ENCODE results near the gene RAPGEF2.

The RAPGEF2 gene

DNA sequence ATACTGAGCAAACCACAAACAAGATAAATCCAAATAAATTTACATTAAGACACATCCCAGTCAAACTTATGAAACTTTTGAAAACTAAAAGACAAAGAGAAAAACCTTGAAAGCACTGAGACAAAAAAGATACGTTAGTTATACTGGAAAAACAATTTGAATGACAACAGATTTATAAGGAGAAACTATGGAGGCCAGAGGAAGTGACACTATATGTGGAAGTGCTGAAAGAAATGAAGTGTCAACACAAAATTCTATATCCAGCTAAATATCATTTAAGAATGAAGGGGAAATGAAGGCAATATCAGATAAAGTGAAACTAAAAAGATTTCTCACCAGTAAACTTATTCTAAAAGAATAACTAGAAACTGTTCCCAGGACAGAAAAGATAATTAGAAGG is 283.7 kb downstream of the RAPGEF2 start:
- Histone ChIP-seq H2BK5ac (ENCODE audit: low read depth, low read length, poor library complexity, severe bottlenecking) (no peak overlapping the region), H3K4ac (ENCODE audit: low read depth in 1 of 2, low read length in 2 of 2) (no peak overlapping the region), H3K4me2 (ENCODE audit: low read length, poor library complexity, severe bottlenecking) (no peak overlapping the region), H3K23ac (ENCODE audit: low read length in 2 of 2) (no peak overlapping the region), H2AFZ (ENCODE audit: low read depth, low read length) (no peak overlapping the region), H3K18ac (ENCODE audit: low read depth in 1 of 2, low read length in 2 of 2) (no peak overlapping the region), H4K8ac (ENCODE audit: low read length) (no peak overlapping the region), H3K9ac (ENCODE audit: low read length) (no peak overlapping the region), H3K27ac (ENCODE audit: low read length, poor library complexity, severe bottlenecking) (no peak overlapping the region), H3K4me3 (ENCODE audit: insufficient read depth in 1 of 2, low read depth in 1 of 2, low read length in 2 of 2) (no peak overlapping the region), H2BK15ac (ENCODE audit: low read depth, poor library complexity, severe bottlenecking) (no peak overlapping the region), H3K36me3 (ENCODE audit: control insufficient read depth in 1 of 2, insufficient read depth in 2 of 2, low read depth in 1 of 2, low read length in 2 of 2) (peaks cover 0 to 3% of the 10 kb centered on the region in 2 experiments), H3K14ac (ENCODE audit: low read length in 2 of 2) (no peak overlapping the region), H2AK5ac (ENCODE audit: low read length, severe bottlenecking) (no peak overlapping the region), H2BK120ac (ENCODE audit: low read depth, low read length) (no peak overlapping the region), H3K9me3 (ENCODE audit: control insufficient read depth, low read length) (peaks cover 17% of the 10 kb centered on the region), H3K79me1 (replicated peaks; ENCODE audit: low read length, poor library complexity, severe bottlenecking) (no peaks in the 10 kb centered on the region), H3K27me3 (ENCODE audit: control insufficient read depth in 1 of 2, insufficient read depth in 1 of 2, low read length in 2 of 2) (no peaks in the 10 kb centered on the region), H3K4me1 (ENCODE audit: control insufficient read depth, insufficient read depth, low read depth, low read length) (peaks cover 2% of the 10 kb centered on the region), H4K91ac (ENCODE audit: low read length) (no peak overlapping the region), H2BK12ac (ENCODE audit: low read length in 2 of 2) (no peak overlapping the region)
- 100% methylated on average over 1 of the region's 1 CpG for WGBS
- DNase-seq = no peak

- peaks cover 0 to 3% of the 10 kb centered on the region in 2 experiments for H3K36me3 ChIP-seq (ENCODE audit: control insufficient read depth in 1 of 2, insufficient read depth in 2 of 2, low read depth in 1 of 2, low read length in 2 of 2)
- no peak overlapping the region for H3K14ac ChIP-seq (ENCODE audit: low read length in 2 of 2)
- peak overlapping the region; percentile 46 to 83 for H3K18ac ChIP-seq (ENCODE audit: low read depth in 1 of 2, low read length in 2 of 2)
- H3K27ac ChIP-seq (ENCODE audit: low read length, poor library complexity, severe bottlenecking) = no peak overlapping the region
- H3K27me3 ChIP-seq (ENCODE audit: control insufficient read depth in 1 of 2, insufficient read depth in 1 of 2, low read length in 2 of 2) = no peaks in the 10 kb centered on the region
- no peak overlapping the region for H3K23ac ChIP-seq (ENCODE audit: low read length in 2 of 2)
- H2BK15ac ChIP-seq (ENCODE audit: low read depth, poor library complexity, severe bottlenecking) = peak overlapping the region; percentile 89
- peak overlapping the region; percentile 72 for H4K8ac ChIP-seq (ENCODE audit: low read length)
- peak overlapping the region; percentile 83 for H4K91ac ChIP-seq (ENCODE audit: low read length)
- no peak overlapping the region for H3K4ac ChIP-seq (ENCODE audit: low read depth in 1 of 2, low read length in 2 of 2)
- no peak overlapping the region for H3K9ac ChIP-seq (ENCODE audit: low read length)
- 96% methylated on average over 19 of the region's 23 CpGs for WGBS
- H3K4me2 ChIP-seq (ENCODE audit: low read length, poor library complexity, severe bottlenecking) = no peak overlapping the region
- no peak overlapping the region for H3K4me3 ChIP-seq (ENCODE audit: insufficient read depth in 1 of 2, low read depth in 1 of 2, low read length in 2 of 2)
- H2BK120ac ChIP-seq (ENCODE audit: low read depth, low read length) = peak overlapping the region; percentile 89
- peaks cover 17% of the 10 kb centered on the region for H3K9me3 ChIP-seq (ENCODE audit: control insufficient read depth, low read length)
- H2BK12ac ChIP-seq (ENCODE audit: low read length in 2 of 2) = peak overlapping the region; percentile 73 to 97
- H3K79me1 ChIP-seq (replicated peaks; ENCODE audit: low read length, poor library complexity, severe bottlenecking) = no peaks in the 10 kb centered on the region
- DNase-seq = no peak
- H3K4me1 ChIP-seq (ENCODE audit: control insufficient read depth, insufficient read depth, low read depth, low read length) = peaks cover 2% of the 10 kb centered on the region
- peak overlapping the region; percentile 27 for H2AK5ac ChIP-seq (ENCODE audit: low read length, severe bottlenecking)
- peak overlapping the region; percentile 14 for H2BK5ac ChIP-seq (ENCODE audit: low read depth, low read length, poor library complexity, severe bottlenecking)
- no peak overlapping the region for H2AFZ ChIP-seq (ENCODE audit: low read depth, low read length)
Measured at GRCh38 chr4:159389756-159390155, 286.9 kb downstream of the RAPGEF2 start.

DNA sequence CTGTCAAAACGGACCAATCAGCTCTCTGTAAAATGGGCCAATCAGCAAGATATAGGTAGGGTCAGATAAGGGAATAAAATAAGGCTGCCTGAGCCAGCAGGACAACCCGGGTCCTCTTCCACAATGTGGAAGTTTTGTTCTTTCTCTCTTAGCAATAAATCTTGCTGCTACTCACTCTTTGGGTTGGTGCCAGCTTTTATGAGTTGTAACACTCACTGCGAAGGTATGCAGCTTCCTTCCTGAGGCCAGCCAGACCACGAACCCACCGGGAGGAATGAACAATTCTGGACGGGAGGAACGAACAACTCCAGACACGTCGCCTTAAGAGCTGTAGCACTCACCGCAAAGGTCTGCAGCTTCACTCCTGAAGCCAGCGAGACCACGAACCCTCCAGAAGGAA is 287.8 kb downstream of the RAPGEF2 start:
- peak; percentile 97 for DNase-seq
- Histone ChIP-seq H4K8ac (ENCODE audit: low read length) (no peak overlapping the region), H3K36me3 (ENCODE audit: control insufficient read depth in 1 of 2, insufficient read depth in 2 of 2, low read depth in 1 of 2, low read length in 2 of 2) (peaks cover 0 to 3% of the 10 kb centered on the region in 2 experiments), H2BK5ac (ENCODE audit: low read depth, low read length, poor library complexity, severe bottlenecking) (no peak overlapping the region), H3K27me3 (ENCODE audit: control insufficient read depth in 1 of 2, insufficient read depth in 1 of 2, low read length in 2 of 2) (no peaks in the 10 kb centered on the region), H3K27ac (ENCODE audit: low read length, poor library complexity, severe bottlenecking) (peak overlapping the region; percentile 91), H3K9me3 (ENCODE audit: control insufficient read depth, low read length) (peaks cover 17% of the 10 kb centered on the region), H3K18ac (ENCODE audit: low read depth in 1 of 2, low read length in 2 of 2) (peak overlapping the region in 1 of 2 experiments; percentile 40), H3K9ac (ENCODE audit: low read length) (no peak overlapping the region), H2BK120ac (ENCODE audit: low read depth, low read length) (no peak overlapping the region), H3K79me1 (replicated peaks; ENCODE audit: low read length, poor library complexity, severe bottlenecking) (no peaks in the 10 kb centered on the region), H3K4me1 (ENCODE audit: control insufficient read depth, insufficient read depth, low read depth, low read length) (peaks cover 2% of the 10 kb centered on the region), H3K23ac (ENCODE audit: low read length in 2 of 2) (no peak overlapping the region), H3K4ac (ENCODE audit: low read depth in 1 of 2, low read length in 2 of 2) (no peak overlapping the region), H3K4me2 (ENCODE audit: low read length, poor library complexity, severe bottlenecking) (no peak overlapping the region), H2AK5ac (ENCODE audit: low read length, severe bottlenecking) (no peak overlapping the region), H2BK12ac (ENCODE audit: low read length in 2 of 2) (peak overlapping the region in 1 of 2 experiments; percentile 10), H3K4me3 (ENCODE audit: insufficient read depth in 1 of 2, low read depth in 1 of 2, low read length in 2 of 2) (no peak overlapping the region), H4K91ac (ENCODE audit: low read length) (no peak overlapping the region), H3K14ac (ENCODE audit: low read length in 2 of 2) (no peak overlapping the region), H2BK15ac (ENCODE audit: low read depth, poor library complexity, severe bottlenecking) (no peak overlapping the region), H2AFZ (ENCODE audit: low read depth, low read length) (no peak overlapping the region)
- WGBS = 2% methylated on average over 11 of the region's 12 CpGs

DNA sequence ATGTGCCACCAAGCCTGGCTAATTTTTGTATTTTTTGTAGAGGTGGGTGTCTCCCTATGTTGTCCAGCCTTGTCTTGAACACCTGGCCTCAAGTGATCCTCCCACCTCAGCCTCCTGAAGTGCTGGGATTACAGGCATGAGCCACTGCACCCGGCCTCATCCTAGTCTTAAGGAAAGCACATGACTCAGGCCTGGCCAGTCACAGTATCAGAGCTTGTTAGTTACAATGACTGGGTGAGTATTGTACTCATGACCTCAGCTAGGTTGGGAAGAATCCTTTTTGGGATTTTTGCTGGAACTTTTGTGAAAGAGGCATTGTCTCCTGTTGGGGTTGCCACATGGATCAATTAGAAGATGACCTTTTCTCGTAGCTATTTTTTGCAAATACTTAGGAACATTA is 292.8 kb downstream of the RAPGEF2 start:
- peak overlapping the region; percentile 75 for H4K8ac ChIP-seq (ENCODE audit: low read length)
- H3K4me3 ChIP-seq (ENCODE audit: insufficient read depth in 1 of 2, low read depth in 1 of 2, low read length in 2 of 2) = no peak overlapping the region
- H3K4me2 ChIP-seq (ENCODE audit: low read length, poor library complexity, severe bottlenecking) = no peak overlapping the region
- H2BK5ac ChIP-seq (ENCODE audit: low read depth, low read length, poor library complexity, severe bottlenecking) = no peak overlapping the region
- no peaks in the 10 kb centered on the region for H3K9me3 ChIP-seq (ENCODE audit: control insufficient read depth, low read length)
- no peak overlapping the region for H3K4ac ChIP-seq (ENCODE audit: low read depth in 1 of 2, low read length in 2 of 2)
- DNase-seq = peak; percentile 13
- WGBS = 83% methylated on average over 2 of the region's 2 CpGs
- no peak overlapping the region for H3K23ac ChIP-seq (ENCODE audit: low read length in 2 of 2)
- no peak overlapping the region for H2BK120ac ChIP-seq (ENCODE audit: low read depth, low read length)
- peaks cover 2% of the 10 kb centered on the region for H3K4me1 ChIP-seq (ENCODE audit: control insufficient read depth, insufficient read depth, low read depth, low read length)
- no peak overlapping the region for H2AFZ ChIP-seq (ENCODE audit: low read depth, low read length)
- no peak overlapping the region for H2AK5ac ChIP-seq (ENCODE audit: low read length, severe bottlenecking)
- H3K79me1 ChIP-seq (replicated peaks; ENCODE audit: low read length, poor library complexity, severe bottlenecking) = no peaks in the 10 kb centered on the region
- no peak overlapping the region for H4K91ac ChIP-seq (ENCODE audit: low read length)
- H3K9ac ChIP-seq (ENCODE audit: low read length) = no peak overlapping the region
- no peaks in the 10 kb centered on the region for H3K36me3 ChIP-seq (ENCODE audit: control insufficient read depth in 1 of 2, insufficient read depth in 2 of 2, low read depth in 1 of 2, low read length in 2 of 2)
- H3K27me3 ChIP-seq (ENCODE audit: control insufficient read depth in 1 of 2, insufficient read depth in 1 of 2, low read length in 2 of 2) = no peaks in the 10 kb centered on the region
- peak overlapping the region in 1 of 2 experiments; percentile 78 for H2BK12ac ChIP-seq (ENCODE audit: low read length in 2 of 2)
- no peak overlapping the region for H3K27ac ChIP-seq (ENCODE audit: low read length, poor library complexity, severe bottlenecking)
- no peak overlapping the region for H3K14ac ChIP-seq (ENCODE audit: low read length in 2 of 2)
- no peak overlapping the region for H2BK15ac ChIP-seq (ENCODE audit: low read depth, poor library complexity, severe bottlenecking)
- H3K18ac ChIP-seq (ENCODE audit: low read depth in 1 of 2, low read length in 2 of 2) = peak overlapping the region; percentile 24

Data from mesenchymal stem cell (in vitro differentiated cells and primary cell).